GM12865 (cell line): ENCODE measurements around the gene PSMD8.
"Not testable (repeated sequence)": the region's sequence is repeated elsewhere in the genome, so short reads cannot be mapped to it uniquely, and the experiment has no call there.

Source experiments
- DNase-seq: peaks from one replicate; pipeline ENCODE4 v3.0.0; 2010; ENCODE audit warnings: low read depth
- H3K4me3 ChIP-seq: 2 replicates; pipeline ENCODE4 v1.5.1; 2011; ENCODE audit warnings: mild to moderate bottlenecking, low read depth, low read length, control low read depth
- CTCF ChIP-seq: IDR thresholded peaks from 2 replicates; pipeline ENCODE4 v1.5.1; 2011; ENCODE audit warnings: low read length, control low read depth, low read depth, inconsistent platforms; ENCODE audit not compliant: insufficient read depth; ENCODE audit errors: missing control alignments

Gene PSMD8

GRCh38 chr19:38411041-38411712 is 36.8 kb downstream of the PSMD8 start:
- DNase-seq, result no peak
- TF ChIP-seq CTCF, result no peak
- H3K4me3 ChIP-seq, result no peak overlapping the region

- DNase-seq, H3K4me3 ChIP-seq: not testable (repeated sequence)
These were observed 37.5 kb downstream of the PSMD8 start for GRCh38 chr19:38411898-38412297.

GRCh38 chr19:38412491-38412890 is 38.1 kb downstream of the PSMD8 start:
- DNase-seq, result no peak
- no peak overlapping the region for H3K4me3 ChIP-seq
- TF ChIP-seq CTCF, result no peak

GRCh38 chr19:38412961-38413360 is 38.6 kb downstream of the PSMD8 start:
- no peak for DNase-seq
- no peak for TF ChIP-seq CTCF
- no peak overlapping the region for H3K4me3 ChIP-seq

GRCh38 chr19:38413416-38413815 is 39.0 kb downstream of the PSMD8 start:
- no peak overlapping the region for H3K4me3 ChIP-seq
- DNase-seq, result no peak
- no peak for TF ChIP-seq CTCF

GRCh38 chr19:38417146-38417543 is 42.8 kb downstream of the PSMD8 start:
- no peak for TF ChIP-seq CTCF
- H3K4me3 ChIP-seq, result no peak overlapping the region
- DNase-seq, result no peak

GRCh38 chr19:38417544-38418506 is 43.5 kb downstream of the PSMD8 start:
- peak overlapping the region; percentile 47 for H3K4me3 ChIP-seq

More at GRCh38 chr19:38417544-38418506, 43.5 kb downstream of the PSMD8 start:
- DNase-seq, result peak; percentile 68
- no peak for TF ChIP-seq CTCF
